PC-9 (cell line): ENCODE data around the gene AGRN. TPM values are rescaled to one million over a fixed set of nuclear protein-coding genes. Genes with fewer than 3 reads are reported as not detected.
"Not testable (repeated sequence)": the region's sequence is repeated elsewhere in the genome, so short reads cannot be mapped to it uniquely, and the experiment has no call there.

Experiments used
- BruUV-seq: library from RNA; stranded (reverse); fragments of 400-500 nt; replicated peaks from 2 replicates; lab custom pipeline; 2021; lab: Mats Ljungman, UMichigan
- CTCF ChIA-PET: fragments of 300-600 bp; sonication (Branson Sonifier 250); formaldehyde crosslinking; loops from one replicate; lab custom pipeline; 2022; ENCODE audit warnings: antibody characterized with exemption; lab: Charles Lee
- POLR2A ChIA-PET: fragments of 300-600 bp; sonication (Branson Sonifier 250); formaldehyde crosslinking; loops from one replicate; lab custom pipeline; 2022; ENCODE audit warnings: antibody characterized with exemption; ENCODE audit not compliant: unreplicated experiment; lab: Charles Lee
- DNase-seq, 2 experiments: peaks; one replicate each; pipeline versions ENCODE4 v3.0.0 to v3.0.0-alpha.2; 2015 to 2022; ENCODE audit warnings: mixed read lengths in 1 of 2
- H2AFZ ChIP-seq: fragments of 200-600 bp; sonication (generic); 2 replicates; pipeline ENCODE4 v1.8.1; 2017; ENCODE audit warnings: antibody characterized with exemption
- H3F3A ChIP-seq: fragments of 200-600 bp; sonication (generic); 2 replicates; pipeline ENCODE4 v1.8.1; 2017; ENCODE audit warnings: antibody characterized with exemption, mild to moderate bottlenecking, low read depth; ENCODE audit not compliant: insufficient read depth
- H3K27ac ChIP-seq: fragments of 200-600 bp; sonication (generic); 2 replicates; pipeline ENCODE4 v1.6.1; 2016; ENCODE audit warnings: mixed run types
- H3K27me3 ChIP-seq: fragments of 200-600 bp; sonication (generic); 2 replicates; pipeline ENCODE4 v1.6.1; 2016; ENCODE audit warnings: low read depth, mixed run types; ENCODE audit not compliant: insufficient read depth
- H3K36me3 ChIP-seq: fragments of 200-600 bp; sonication (generic); 2 replicates; pipeline ENCODE4 v1.6.1; 2016; ENCODE audit warnings: low read depth, mixed run types
- H3K4me1 ChIP-seq: fragments of 200-600 bp; sonication (generic); replicated peaks from 2 replicates; pipeline ENCODE4 v1.6.1; 2016; ENCODE audit warnings: mixed run types; ENCODE audit not compliant: insufficient read depth
- H3K4me2 ChIP-seq: fragments of 200-600 bp; sonication (generic); 2 replicates; pipeline ENCODE4 v1.6.1; 2017; ENCODE audit warnings: mixed run types
- H3K4me3 ChIP-seq: fragments of 200-600 bp; sonication (generic); 2 replicates; pipeline ENCODE4 v1.6.1; 2016; ENCODE audit warnings: mixed run types
- H3K79me2 ChIP-seq: fragments of 200-600 bp; sonication (generic); 2 replicates; pipeline ENCODE4 v1.6.1; 2017; ENCODE audit warnings: low read depth, mixed run types
- H3K9me2 ChIP-seq: fragments of 200-600 bp; sonication (generic); 2 replicates; pipeline ENCODE4 v1.8.1; 2017; ENCODE audit warnings: mild to moderate bottlenecking; ENCODE audit not compliant: insufficient read depth
- H3K9me3 ChIP-seq: fragments of 200-600 bp; sonication (generic); 2 replicates; pipeline ENCODE4 v1.8.1; 2016; ENCODE audit warnings: low read depth; ENCODE audit not compliant: insufficient read depth
- H4K20me1 ChIP-seq: fragments of 200-600 bp; sonication (generic); 2 replicates; pipeline ENCODE4 v1.8.1; 2017; ENCODE audit not compliant: insufficient read depth
- CTCF ChIP-seq: fragments of 200-600 bp; sonication (generic); conservative IDR thresholded peaks from 2 replicates; pipeline ENCODE4 v1.6.1; 2017; ENCODE audit warnings: mixed run types, antibody characterized with exemption, mild to moderate bottlenecking, moderate library complexity
- EZH2 ChIP-seq: fragments of 200-600 bp; sonication (generic); IDR thresholded peaks from 2 replicates; pipeline ENCODE4 v1.8.0; 2017; ENCODE audit warnings: antibody characterized with exemption, low read depth
- intact Hi-C: fragments of 100-400 bp; cut with micrococcal nuclease; formaldehyde crosslinking; loops from one replicate; pipeline ENCODE4 v1.10.0; 2022; ENCODE audit not compliant: unreplicated experiment
- total RNA-seq: library from RNA; stranded (reverse); gene quantifications from 2 replicates; pipeline ENCODE4 v1.2.3, GENCODE V29; 2021

The AGRN gene
- total RNA-seq, 1 experiment from 2014 or later, result 278 TPM

- peak overlapping the region; percentile 23; the same call in 1 of the 2 replicates for H3K4me3 ChIP-seq
- CTCF ChIA-PET, result no interaction called here
- H3K4me2 ChIP-seq, result peak overlapping the region; percentile 66
- POLR2A ChIA-PET, result interaction anchor here (0.6 kb wide), 1 partner anchor 58 kb away, joined by 12 read pairs; no protein-coding TSS in a partner anchor
- H3K9me2 ChIP-seq, result no peaks in the 10 kb centered on the region
- peaks cover 25% of the 10 kb centered on the region; the same call in 1 of the 2 replicates for H3F3A ChIP-seq
- no peaks in the 10 kb centered on the region for H3K27me3 ChIP-seq
- H3K27ac ChIP-seq, result peak overlapping the region; percentile 48
- BruUV-seq, result no TSS peak
- TF ChIP-seq EZH2 (no peak), CTCF (no peak)
- H2AFZ ChIP-seq, result no peak overlapping the region
- no peaks in the 10 kb centered on the region for H3K36me3 ChIP-seq
- peaks cover 13% of the 10 kb centered on the region for H3K79me2 ChIP-seq
- peaks cover 6% of the 10 kb centered on the region; the same call in 1 of the 2 replicates for H4K20me1 ChIP-seq
- no peaks in the 10 kb centered on the region for H3K9me3 ChIP-seq
- peak; percentile 67 to 80 for DNase-seq
- H3K4me1 ChIP-seq, result peaks cover 15% of the 10 kb centered on the region
- intact Hi-C loops, result loop anchor here (10.0 kb wide), 1 partner anchor 298 kb away; the partner anchor contains the start of genes ACAP3 and PUSL1
These were observed 13.4 kb upstream of the AGRN start for GRCh38 chr1:1006305-1007159.

GRCh38 chr1:1010131-1010530 is 9.8 kb upstream of the AGRN start:
- H3K36me3 ChIP-seq, DNase-seq, H2AFZ ChIP-seq, POLR2A ChIA-PET, H3K9me3 ChIP-seq, H3K27me3 ChIP-seq, H3K9me2 ChIP-seq, H3K4me2 ChIP-seq, intact Hi-C loops, BruUV-seq, CTCF ChIA-PET, H3K27ac ChIP-seq, H3K4me3 ChIP-seq, H3K79me2 ChIP-seq, H4K20me1 ChIP-seq: not testable (repeated sequence)
- H3F3A ChIP-seq, result peaks cover 29% of the 10 kb centered on the region
- H3K4me1 ChIP-seq, result peaks cover 27% of the 10 kb centered on the region

- no TSS peak for BruUV-seq
- no peaks in the 10 kb centered on the region for H3K9me2 ChIP-seq
These were observed 8.4 kb upstream of the AGRN start for GRCh38 chr1:1011396-1011949.

GRCh38 chr1:1012736-1013104 is 7.2 kb upstream of the AGRN start:
- CTCF ChIA-PET, result interaction anchor here (0.9 kb wide), 1 partner anchor 50 kb away, joined by 3 read pairs; no protein-coding TSS in a partner anchor
- BruUV-seq, H3K36me3 ChIP-seq, H3K79me2 ChIP-seq, H3K9me3 ChIP-seq, H4K20me1 ChIP-seq, DNase-seq, POLR2A ChIA-PET, H3K9me2 ChIP-seq, H3K27me3 ChIP-seq: not testable (repeated sequence)
- Histone ChIP-seq H3K4me1 (peaks cover 12% of the 10 kb centered on the region), H3K27ac (peak overlapping the region; percentile 74), H3K4me2 (peak overlapping the region; percentile 87), H3F3A (peaks cover 32% of the 10 kb centered on the region), H2AFZ (peak overlapping the region; percentile 67; the same call in 1 of the 2 replicates), H3K4me3 (peak overlapping the region; percentile 65)
- intact Hi-C loops, result loop anchor here (1.0 kb wide), 1 partner anchor 11 kb away; no protein-coding TSS in a partner anchor

More at GRCh38 chr1:1011396-1011949, 8.4 kb upstream of the AGRN start:
- no peaks in the 10 kb centered on the region for H3K79me2 ChIP-seq
- H3K4me3 ChIP-seq, result no peak overlapping the region
- no peaks in the 10 kb centered on the region for H3K27me3 ChIP-seq
- intact Hi-C loops, result no loop called here
- DNase-seq, result no peak
- no peak overlapping the region for H3K4me2 ChIP-seq
- H3K9me3 ChIP-seq, result no peaks in the 10 kb centered on the region
- ChIA-PET POLR2A (no interaction called here), CTCF (no interaction called here)
- H3K36me3 ChIP-seq, result no peaks in the 10 kb centered on the region
- TF ChIP-seq CTCF (no peak), EZH2 (no peak)
- no peak overlapping the region for H3K27ac ChIP-seq
- peaks cover 36% of the 10 kb centered on the region for H3F3A ChIP-seq
- peaks cover 17% of the 10 kb centered on the region for H3K4me1 ChIP-seq
- H2AFZ ChIP-seq, result no peak overlapping the region
- H4K20me1 ChIP-seq, result no peaks in the 10 kb centered on the region
